ENCODE results near the gene ADCY9. TPM values are rescaled to one million over a fixed set of nuclear protein-coding genes. Genes with fewer than 3 reads are reported as not detected.

The ADCY9 gene
- total RNA-seq, 1 experiment from 2014 or later: 4.7 TPM

DNA sequence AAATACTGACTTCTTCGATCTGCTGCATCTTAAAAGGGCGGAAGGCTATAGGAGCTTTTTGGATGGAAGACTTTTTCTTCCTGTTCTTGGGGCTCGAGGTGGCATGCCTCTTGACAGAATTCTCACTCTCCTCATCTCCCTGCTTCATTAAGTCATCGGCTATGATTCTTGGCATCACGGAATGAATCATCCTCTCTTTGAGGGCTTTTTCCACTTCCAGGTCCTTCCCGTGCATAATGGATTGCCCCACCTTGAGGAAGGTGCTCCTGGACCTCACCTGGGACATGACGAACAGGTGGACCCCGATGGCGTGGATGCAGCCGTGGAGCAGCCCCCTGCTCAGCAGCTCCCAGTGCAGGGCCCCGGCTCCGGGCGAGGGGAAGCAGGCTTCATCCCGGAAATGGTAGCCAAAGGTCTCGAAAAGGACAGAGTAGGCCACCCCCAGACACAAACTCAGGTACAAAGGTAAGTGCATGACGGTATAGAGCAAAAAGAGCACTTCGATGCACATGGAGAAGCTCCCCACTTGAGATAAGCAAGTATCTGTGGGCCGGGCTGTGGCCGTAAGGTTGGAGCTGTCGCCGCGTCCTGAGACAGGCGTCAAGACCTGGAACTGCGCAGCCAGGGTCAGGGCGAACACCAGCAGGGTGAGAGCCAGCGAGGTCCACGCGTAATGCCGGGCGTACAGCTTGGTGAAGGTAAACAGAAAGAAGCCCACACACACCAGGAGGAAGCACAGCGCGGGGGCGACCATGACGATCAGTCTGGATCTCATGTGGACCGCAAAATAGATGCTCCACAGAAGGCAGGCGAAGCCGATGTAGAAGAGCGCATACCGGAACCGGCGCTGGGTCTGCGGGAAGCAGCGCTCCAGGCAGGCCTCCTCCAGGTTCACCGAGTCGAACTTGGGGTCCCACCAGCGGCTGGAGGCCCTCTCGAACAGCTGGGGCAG lies 1.7 kb downstream of the ADCY9 start:
- Histone ChIP-seq H3K18ac (ENCODE audit: insufficient read length, low read depth, low read length) (no peak overlapping the region), H3K56ac (ENCODE audit: insufficient read length, low read depth, low read length) (no peak overlapping the region), H3K14ac (ENCODE audit: insufficient read depth, low read length) (no peak overlapping the region), H2AK5ac (ENCODE audit: insufficient read length, low read length) (no peak overlapping the region), H3T11ph (ENCODE audit: low read length) (no peak overlapping the region), H3K4me1 (ENCODE audit: insufficient read depth, low read length) (no peaks in the 10 kb centered on the region; the same call in 1 of the 2 replicates), H3K23me2 (ENCODE audit: insufficient read length, low read depth, low read length, poor library complexity, severe bottlenecking) (peaks cover 7% of the 10 kb centered on the region), H3K79me1 (ENCODE audit: insufficient read depth, low read depth, low read length, poor library complexity, severe bottlenecking) (no peaks in the 10 kb centered on the region), H2BK20ac (ENCODE audit: low read depth, low read length, poor library complexity, severe bottlenecking) (no peak overlapping the region), H3K23ac (ENCODE audit: insufficient read length, low read depth, low read length) (no peak overlapping the region), H3K4ac (ENCODE audit: low read depth, low read length) (no peak overlapping the region), H2BK120ac (ENCODE audit: low read depth, low read length, poor library complexity, severe bottlenecking) (no peak overlapping the region), H3K4me2 (ENCODE audit: insufficient read depth, insufficient read length, low read length) (peak overlapping the region; percentile 7), H2BK5ac (ENCODE audit: insufficient read length, low read length) (no peak overlapping the region), H2AFZ (ENCODE audit: low read length) (no peak overlapping the region), H3K9ac (ENCODE audit: extremely low read depth, insufficient read length, low read length) (no peak overlapping the region), H3K79me2 (ENCODE audit: insufficient read depth, low read length) (no peaks in the 10 kb centered on the region), H2BK12ac (ENCODE audit: insufficient read length, low read depth, low read length) (no peak overlapping the region), H4K5ac (ENCODE audit: insufficient read length, low read depth, low read length) (no peak overlapping the region), H4K8ac (replicated peaks; ENCODE audit: insufficient read length, low read depth, low read length) (no peak overlapping the region), H3K27me3 (ENCODE audit: insufficient read depth, low read length) (no peaks in the 10 kb centered on the region; the same call in 1 of the 2 replicates), H3K27ac (ENCODE audit: insufficient read length, low read depth, low read length) (no peak overlapping the region), H2BK15ac (ENCODE audit: low read depth, low read length) (no peak overlapping the region), H3K9me3 (ENCODE audit: control insufficient read depth, low read depth, low read length) (no peaks in the 10 kb centered on the region), H4K20me1 (ENCODE audit: control insufficient read depth, insufficient read depth, insufficient read length) (no peaks in the 10 kb centered on the region), H4K91ac (ENCODE audit: insufficient read length, low read depth, low read length) (no peak overlapping the region)
- H3K4me1 Mint-ChIP-seq: peaks cover 27 to 36% of the 10 kb centered on the region in 2 experiments
- TF ChIP-seq, protein P1, sequence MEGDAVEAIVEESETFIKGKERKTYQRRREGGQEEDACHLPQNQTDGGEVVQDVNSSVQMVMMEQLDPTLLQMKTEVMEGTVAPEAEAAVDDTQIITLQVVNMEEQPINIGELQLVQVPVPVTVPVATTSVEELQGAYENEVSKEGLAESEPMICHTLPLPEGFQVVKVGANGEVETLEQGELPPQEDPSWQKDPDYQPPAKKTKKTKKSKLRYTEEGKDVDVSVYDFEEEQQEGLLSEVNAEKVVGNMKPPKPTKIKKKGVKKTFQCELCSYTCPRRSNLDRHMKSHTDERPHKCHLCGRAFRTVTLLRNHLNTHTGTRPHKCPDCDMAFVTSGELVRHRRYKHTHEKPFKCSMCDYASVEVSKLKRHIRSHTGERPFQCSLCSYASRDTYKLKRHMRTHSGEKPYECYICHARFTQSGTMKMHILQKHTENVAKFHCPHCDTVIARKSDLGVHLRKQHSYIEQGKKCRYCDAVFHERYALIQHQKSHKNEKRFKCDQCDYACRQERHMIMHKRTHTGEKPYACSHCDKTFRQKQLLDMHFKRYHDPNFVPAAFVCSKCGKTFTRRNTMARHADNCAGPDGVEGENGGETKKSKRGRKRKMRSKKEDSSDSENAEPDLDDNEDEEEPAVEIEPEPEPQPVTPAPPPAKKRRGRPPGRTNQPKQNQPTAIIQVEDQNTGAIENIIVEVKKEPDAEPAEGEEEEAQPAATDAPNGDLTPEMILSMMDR (conservative IDR thresholded peaks at IDR 0.05): no peak
- 0 out of 5 replicates have a peak, but pooled peaks cover 0 to 2% of the 10 kb centered on the region in 2 experiments for H3K9me3 Mint-ChIP-seq
- peaks cover 0 to 9% (median 2%) of the 10 kb centered on the region in 3 experiments; a peak in 2 of 7 replicates for H3K36me3 Mint-ChIP-seq (ENCODE audit: insufficient read depth in 1 of 3, low read depth in 3 of 3)
- peak overlapping the region; percentile 65 to 81 for H3K4me3 Mint-ChIP-seq
- WGBS (ENCODE audit: extremely low coverage, insufficient read length, low lambda C conversion rate): no CpG with 5 or more reads among the region's 47 CpGs
- H3K27ac Mint-ChIP-seq: no peak overlapping the region
- DNase-seq: no peak
- H3K27me3 Mint-ChIP-seq (ENCODE audit: low read depth): peaks cover 46% of the 10 kb centered on the region

Data from H9 (cell line).